ENCODE measurements around the gene MRPL57.
"Not testable (repeated sequence)": the region's sequence is repeated elsewhere in the genome, so short reads cannot be mapped to it uniquely, and the experiment has no call there.

MRPL57 gene

GRCh38 chr13:21197606-21198225 is 21.3 kb downstream of the MRPL57 start:
- DNase-seq: not testable (repeated sequence)

DNA sequence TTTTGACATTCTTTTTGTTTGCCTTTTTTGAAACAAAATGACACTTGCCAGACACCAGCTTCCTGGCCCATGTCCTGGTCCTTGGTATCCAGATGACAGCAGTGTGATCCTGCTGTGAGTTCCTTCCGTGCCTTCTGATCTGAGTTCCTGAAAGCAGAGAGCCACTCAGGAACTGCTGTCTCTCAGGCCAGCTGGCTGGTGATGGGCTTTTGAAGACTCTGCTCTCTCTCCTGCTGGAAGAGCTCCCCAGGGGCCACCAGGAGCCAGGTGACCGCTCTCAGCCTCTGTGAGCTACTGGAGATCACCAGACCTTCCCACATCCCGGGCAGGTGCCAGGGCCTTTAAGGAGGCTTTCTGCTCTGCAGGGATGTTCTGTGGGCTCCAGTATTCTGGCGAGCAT is 21.9 kb downstream of the MRPL57 start:
- DNase-seq: not testable (repeated sequence)

- DNase-seq: not testable (repeated sequence)
These were observed 25.2 kb downstream of the MRPL57 start for GRCh38 chr13:21201456-21202190.

GRCh38 chr13:21202767-21203531 is 26.5 kb downstream of the MRPL57 start:
- no peak for DNase-seq

DNA sequence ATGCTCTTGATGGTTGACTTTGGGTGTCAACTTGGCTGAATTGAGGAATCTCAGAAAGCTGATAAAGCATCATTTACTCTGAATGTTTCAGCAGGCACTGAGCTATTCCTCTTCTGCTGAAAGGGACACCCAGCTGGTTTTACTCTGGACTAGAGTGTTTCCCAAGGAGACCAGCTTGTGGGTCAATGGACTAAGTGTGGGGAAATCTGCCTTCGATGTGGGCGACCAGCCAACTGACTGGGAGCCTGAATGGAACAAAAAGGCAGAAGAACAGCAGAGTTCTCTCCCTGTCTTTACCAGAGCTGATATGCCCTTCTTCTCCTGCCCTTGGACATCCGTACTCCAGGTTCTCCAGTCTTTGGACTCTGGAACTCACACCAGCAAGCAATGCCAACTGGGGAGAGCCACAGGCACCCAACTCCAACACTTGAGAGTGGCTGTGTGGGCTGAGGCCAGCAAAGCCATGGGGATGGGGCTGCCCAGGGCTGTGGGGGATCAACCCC is 32.2 kb downstream of the MRPL57 start:
- no peak for DNase-seq

DNA sequence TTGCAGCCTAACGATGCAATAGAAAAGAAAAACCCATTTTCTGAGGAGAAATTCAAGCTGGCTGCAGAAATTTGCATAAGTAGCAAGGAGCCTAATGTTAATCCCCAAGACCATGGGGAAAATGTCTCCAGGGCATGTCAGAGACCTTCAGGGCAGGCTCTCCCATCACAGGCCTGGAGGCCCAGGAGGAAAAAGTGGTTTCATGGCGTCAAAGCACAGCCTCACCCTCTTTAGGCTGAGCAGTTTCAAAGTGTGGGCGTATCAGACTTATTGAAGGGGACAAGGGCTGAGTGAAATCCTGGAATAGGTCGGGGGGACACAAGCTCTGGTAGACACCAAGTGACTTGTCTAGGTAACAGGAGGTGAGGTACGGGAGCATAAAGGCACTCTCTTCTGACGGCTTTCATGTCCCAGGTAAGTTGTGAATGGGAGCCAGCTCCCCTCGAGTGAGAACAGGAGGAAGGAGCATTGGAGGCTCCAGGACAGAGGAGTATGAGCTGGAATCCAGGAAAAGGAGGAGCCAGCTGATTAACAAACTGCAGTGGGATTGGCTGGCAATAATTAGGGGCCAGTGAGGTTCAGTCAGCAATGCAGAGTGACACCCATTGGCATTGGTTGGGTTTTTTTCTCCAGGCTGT is 35.8 kb downstream of the MRPL57 start:
- DNase-seq: no peak

GRCh38 chr13:21215419-21215818 is 39.0 kb downstream of the MRPL57 start:
- DNase-seq: not testable (repeated sequence)

GRCh38 chr13:21216332-21216731 is 39.9 kb downstream of the MRPL57 start:
- DNase-seq: no peak

- DNase-seq: no peak
These were observed 42.0 kb downstream of the MRPL57 start for GRCh38 chr13:21218351-21219035.

DNA sequence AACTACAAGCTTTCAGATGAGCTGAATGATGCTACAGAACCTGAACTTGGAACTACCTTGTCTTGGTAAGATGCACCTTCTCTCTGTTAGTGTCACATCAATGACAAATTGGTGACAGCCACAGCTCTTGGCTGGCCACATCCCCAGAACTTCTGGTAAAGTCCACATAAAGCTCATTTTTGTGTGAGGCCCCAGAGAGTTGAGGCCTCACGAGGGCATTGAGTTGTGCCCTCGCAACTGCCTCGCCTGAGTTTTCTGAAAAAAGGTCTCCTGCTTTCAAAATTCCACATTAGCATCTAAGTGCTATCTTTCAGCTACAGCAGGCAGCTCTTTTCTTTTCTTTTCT is 42.6 kb downstream of the MRPL57 start:
- no peak for DNase-seq

DNA sequence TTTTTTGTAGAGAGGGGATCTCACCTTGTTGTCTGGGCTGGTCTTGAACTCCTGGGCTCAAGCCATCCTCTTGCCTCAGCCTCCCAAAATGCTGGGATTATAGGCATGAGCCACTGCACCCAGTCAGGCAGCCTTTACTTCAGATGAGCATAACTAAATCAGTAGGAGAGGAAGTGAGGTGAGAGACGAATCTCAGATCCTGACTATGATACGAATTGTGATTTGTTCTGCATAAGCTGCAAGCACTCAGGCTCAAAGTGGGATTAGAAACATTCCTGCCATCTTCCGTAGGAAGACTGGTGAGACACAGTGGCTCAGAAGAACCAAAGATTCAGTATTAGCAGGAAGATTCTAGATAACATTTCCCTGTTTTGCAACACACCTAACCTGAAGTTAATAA is 43.3 kb downstream of the MRPL57 start:
- DNase-seq: not testable (repeated sequence)

GRCh38 chr13:21221268-21221667 is 44.8 kb downstream of the MRPL57 start:
- no peak for DNase-seq

- DNase-seq: no peak
These were observed 48.6 kb downstream of the MRPL57 start for GRCh38 chr13:21225082-21225481.

DNA sequence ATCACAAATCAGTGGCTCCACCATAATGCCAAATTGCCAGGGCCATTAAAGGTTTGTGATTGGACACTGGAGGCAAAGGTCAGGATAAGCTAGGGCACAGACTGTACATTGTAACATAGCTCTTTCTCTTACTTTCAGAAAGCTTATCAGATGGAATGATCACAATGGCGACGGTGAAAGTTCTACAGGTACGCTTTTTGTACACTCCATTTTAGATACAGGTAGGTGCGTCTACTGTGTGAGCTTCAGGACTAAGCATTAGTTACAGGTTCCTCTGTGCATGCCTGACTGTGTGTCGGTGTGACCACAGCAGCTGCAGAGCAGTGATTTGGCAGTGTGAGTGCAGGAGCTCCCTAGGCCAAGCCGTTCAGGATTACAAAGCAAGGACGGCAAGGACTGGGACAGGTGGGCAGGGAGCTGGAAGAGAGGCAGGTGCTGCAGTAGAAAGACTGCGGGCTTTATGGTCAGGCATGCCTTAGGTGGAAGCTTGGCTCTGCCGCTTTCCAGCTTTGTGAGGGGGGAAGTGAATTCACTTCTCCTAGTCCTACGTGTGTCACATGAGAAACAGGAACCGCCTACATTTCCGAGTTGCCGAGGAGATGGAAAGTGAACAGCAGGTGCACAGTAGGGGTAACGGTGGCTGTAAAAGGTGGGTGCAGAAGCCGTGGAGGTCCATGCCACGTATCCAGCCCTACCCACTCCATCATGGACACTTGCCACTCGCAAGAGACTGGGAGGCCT is 49.6 kb downstream of the MRPL57 start:
- DNase-seq: no peak

DNA sequence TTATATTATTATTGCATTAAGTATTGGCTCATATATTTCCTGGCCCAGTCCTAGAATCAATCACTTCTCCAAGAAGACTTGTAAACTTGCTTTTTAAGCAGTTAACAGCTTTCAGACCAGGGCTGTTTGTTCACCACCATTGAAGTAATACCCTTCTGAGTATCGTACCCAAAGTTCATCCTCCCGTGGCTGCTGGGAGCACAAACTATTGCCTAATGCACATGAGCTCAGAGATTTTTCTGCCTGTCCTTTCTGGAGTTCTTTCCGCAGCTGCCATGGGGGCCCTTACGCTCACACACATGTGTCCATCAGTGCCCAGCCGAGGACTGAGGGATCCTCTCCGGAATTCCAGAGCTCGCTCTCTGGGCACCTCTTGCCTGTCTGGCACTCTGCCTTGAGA is 51.5 kb downstream of the MRPL57 start:
- no peak for DNase-seq

Data from CD4-positive, alpha-beta T cell treated with Interleukin-6 for 4 hours (primary cell).